SU-DHL-6 (cell line): ENCODE data around the gene CALCOCO2.
"Not testable (repeated sequence)": the region's sequence is repeated elsewhere in the genome, so short reads cannot be mapped to it uniquely, and the experiment has no call there.

ENCODE experiments used
- H2AFZ ChIP-seq: fragments of 200-600 bp; sonication (generic); 2 replicates; pipeline ENCODE4 v1.6.1; 2014; ENCODE audit warnings: low read depth, mild to moderate bottlenecking, moderate library complexity, mixed read lengths, antibody characterized with exemption, low read length; ENCODE audit not compliant: severe bottlenecking
- H3F3A ChIP-seq: fragments of 200-600 bp; shearing (Covaris generic); 2 replicates; pipeline ENCODE4 v1.6.0; 2016; ENCODE audit warnings: antibody characterized with exemption, mild to moderate bottlenecking; ENCODE audit not compliant: insufficient read depth
- H3K27ac ChIP-seq: fragments of 200-600 bp; sonication (generic); 2 replicates; pipeline ENCODE4 v1.5.1; 2016; ENCODE audit warnings: low read depth, mild to moderate bottlenecking, low read length, moderate library complexity, mixed read lengths
- H3K27me3 ChIP-seq: fragments of 200-600 bp; sonication (generic), shearing (Covaris generic); 2 replicates; pipeline ENCODE4 v1.6.0; 2014; ENCODE audit warnings: mild to moderate bottlenecking, low read length
- H3K36me3 ChIP-seq: fragments of 200-600 bp; sonication (generic); 2 replicates; pipeline ENCODE4 v1.6.1; 2014; ENCODE audit warnings: mild to moderate bottlenecking, low read length, mixed read lengths
- H3K4me2 ChIP-seq: fragments of 300-600, 200-600 bp; shearing (Covaris generic), sonication (generic); 2 replicates; pipeline ENCODE4 v1.6.0; 2014; ENCODE audit warnings: low read length, low read depth, mild to moderate bottlenecking; ENCODE audit not compliant: poor library complexity, severe bottlenecking
- H3K4me3 ChIP-seq: fragments of 200-600 bp; sonication (generic); 2 replicates; pipeline ENCODE4 v1.5.1; 2014; ENCODE audit warnings: antibody characterized with exemption, low read length, mild to moderate bottlenecking, mixed read lengths; ENCODE audit not compliant: insufficient read depth, poor library complexity, severe bottlenecking
- H3K79me2 ChIP-seq: fragments of 200-600 bp; sonication (generic); 2 replicates; pipeline ENCODE4 v1.6.1; 2014; ENCODE audit warnings: mild to moderate bottlenecking, low read length, moderate library complexity; ENCODE audit not compliant: insufficient read depth
- H3K9ac ChIP-seq: fragments of 200-600 bp; sonication (generic); 2 replicates; pipeline ENCODE4 v1.7.0; 2014; ENCODE audit warnings: mild to moderate bottlenecking, low read length
- H3K9me2 ChIP-seq: fragments of 200-600 bp; sonication (generic); replicated peaks from 2 replicates; pipeline ENCODE4 v1.6.1; 2014; ENCODE audit warnings: low read length; ENCODE audit not compliant: insufficient read depth
- H3K9me3 ChIP-seq: fragments of 200-600 bp; sonication (generic); 2 replicates; pipeline ENCODE4 v1.6.1; 2014; ENCODE audit warnings: low read length, mixed read lengths; ENCODE audit not compliant: insufficient read depth
- H4K20me1 ChIP-seq: fragments of 200-600 bp; sonication (generic); 2 replicates; pipeline ENCODE4 v1.6.1; 2014; ENCODE audit warnings: low read depth, mild to moderate bottlenecking, antibody characterized with exemption, low read length, moderate library complexity, mixed read lengths
- CTCF ChIP-seq: fragments of 200-600 bp; sonication (generic); IDR thresholded peaks from one replicate; pipeline ENCODE4 v1.5.1; 2017; ENCODE audit warnings: antibody characterized with exemption, mild to moderate bottlenecking, low read length, moderate library complexity; ENCODE audit not compliant: insufficient read depth, poor library complexity, severe bottlenecking
- EZH2phosphoT487 ChIP-seq: fragments of 200-600 bp; sonication (generic), shearing (Covaris generic); conservative IDR thresholded peaks from 2 replicates; pipeline ENCODE4 v1.6.1; 2018; ENCODE audit warnings: mild to moderate bottlenecking, antibody characterized with exemption, low read length, moderate library complexity, mixed read lengths

Gene CALCOCO2

GRCh38 chr17:48818361-48818841 is 12.4 kb upstream of the CALCOCO2 start:
- H3K4me2 ChIP-seq: no peak overlapping the region
- TF ChIP-seq EZH2phosphoT487: no peak
- no peak for TF ChIP-seq CTCF
- no peak overlapping the region for H2AFZ ChIP-seq
- no peak overlapping the region for H3K4me3 ChIP-seq
- H3F3A ChIP-seq: no peaks in the 10 kb centered on the region
- no peak overlapping the region for H3K9ac ChIP-seq
- no peaks in the 10 kb centered on the region for H3K27me3 ChIP-seq
- no peaks in the 10 kb centered on the region for H3K79me2 ChIP-seq
- no peak overlapping the region for H3K27ac ChIP-seq
- no peaks in the 10 kb centered on the region for H3K9me3 ChIP-seq
- H3K9me2 ChIP-seq: no peaks in the 10 kb centered on the region
- no peaks in the 10 kb centered on the region for H3K36me3 ChIP-seq
- H4K20me1 ChIP-seq: no peaks in the 10 kb centered on the region

- H3K9me3 ChIP-seq: no peaks in the 10 kb centered on the region
- H3K27me3 ChIP-seq: no peaks in the 10 kb centered on the region
- no peaks in the 10 kb centered on the region for H3K36me3 ChIP-seq
- no peak overlapping the region for H2AFZ ChIP-seq
- no peak overlapping the region for H3K4me2 ChIP-seq
- no peaks in the 10 kb centered on the region for H3K79me2 ChIP-seq
- H4K20me1 ChIP-seq: no peaks in the 10 kb centered on the region
- no peak overlapping the region for H3K9ac ChIP-seq
- H3F3A ChIP-seq: no peaks in the 10 kb centered on the region
- H3K27ac ChIP-seq: no peak overlapping the region
- TF ChIP-seq CTCF: no peak
- no peak for TF ChIP-seq EZH2phosphoT487
- no peaks in the 10 kb centered on the region for H3K9me2 ChIP-seq
- H3K4me3 ChIP-seq: no peak overlapping the region
Observed at GRCh38 chr17:48819466-48819865, 11.4 kb upstream of the CALCOCO2 start.

GRCh38 chr17:48820936-48821335 is 9.9 kb upstream of the CALCOCO2 start:
- not testable (repeated sequence) for H3K4me2 ChIP-seq, H3K9me2 ChIP-seq, H3K27me3 ChIP-seq, H3K9ac ChIP-seq, H3K79me2 ChIP-seq, H3K9me3 ChIP-seq, H3K4me3 ChIP-seq, H3K36me3 ChIP-seq, H4K20me1 ChIP-seq, H3K27ac ChIP-seq, H3F3A ChIP-seq, H2AFZ ChIP-seq

- Histone ChIP-seq H3K4me3 (no peak overlapping the region), H2AFZ (no peak overlapping the region), H3F3A (no peaks in the 10 kb centered on the region), H3K36me3 (no peaks in the 10 kb centered on the region), H4K20me1 (no peaks in the 10 kb centered on the region), H3K79me2 (no peaks in the 10 kb centered on the region), H3K27ac (no peak overlapping the region), H3K9me3 (no peaks in the 10 kb centered on the region), H3K9me2 (no peaks in the 10 kb centered on the region), H3K9ac (no peak overlapping the region), H3K4me2 (no peak overlapping the region), H3K27me3 (no peaks in the 10 kb centered on the region)
- TF ChIP-seq CTCF (no peak), EZH2phosphoT487 (no peak)
Observed at GRCh38 chr17:48825446-48826381, 5.1 kb upstream of the CALCOCO2 start.
